NCI-H128 (cell line): Measurements from ENCODE around the gene BAG2.
A peak's percentile ranks its signal among the peaks of the same experiment; 100 is the strongest.

Source experiments
- DNase-seq: peaks from one replicate; lab custom pipeline; 2025; ENCODE audit not compliant: unreplicated experiment; lab: John Stamatoyannopoulos, UW

Gene BAG2

GRCh38 chr6:57172136-57173055 is at the start of gene BAG2:
Gene BAG2 (plus strand): TSS chr6:57172326. CDS start chr6:57172698, 372 bp downstream.
- DNase-seq = peak; percentile 61

- DNase-seq = no peak
These were observed 49.0 kb upstream of the BAG2 start for GRCh38 chr6:57123111-57123510.

GRCh38 chr6:57127763-57128162 is 44.4 kb upstream of the BAG2 start:
- DNase-seq = no peak

GRCh38 chr6:57130661-57131177 is 41.4 kb upstream of the BAG2 start:
- DNase-seq = no peak

GRCh38 chr6:57134954-57135353 is 37.2 kb upstream of the BAG2 start:
- no peak for DNase-seq

GRCh38 chr6:57135885-57136284 is 36.2 kb upstream of the BAG2 start:
- no peak for DNase-seq

DNA sequence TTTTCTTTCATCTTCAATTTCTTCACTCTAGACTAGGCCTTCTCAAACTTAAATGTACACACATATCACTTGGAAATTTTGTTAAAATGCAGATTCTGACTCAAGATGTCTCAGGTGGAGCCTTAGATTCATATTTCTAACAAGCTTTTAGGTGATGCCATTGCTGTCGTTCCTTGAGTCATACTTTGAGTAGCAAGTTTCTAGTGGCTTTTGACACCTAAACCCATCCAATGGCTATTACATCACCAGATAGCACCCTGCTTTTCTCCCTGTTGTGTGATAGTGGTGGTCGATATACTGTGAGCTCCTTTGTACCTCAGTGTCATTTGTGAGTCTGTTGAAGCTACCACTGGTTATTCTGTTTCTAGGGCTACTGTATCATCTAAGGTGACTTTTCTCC is 34.8 kb upstream of the BAG2 start:
- DNase-seq = no peak

- DNase-seq = no peak
These were observed 34.1 kb upstream of the BAG2 start for GRCh38 chr6:57138026-57138425.

- DNase-seq = no peak
These were observed 30.5 kb upstream of the BAG2 start for GRCh38 chr6:57141451-57142177.

DNA sequence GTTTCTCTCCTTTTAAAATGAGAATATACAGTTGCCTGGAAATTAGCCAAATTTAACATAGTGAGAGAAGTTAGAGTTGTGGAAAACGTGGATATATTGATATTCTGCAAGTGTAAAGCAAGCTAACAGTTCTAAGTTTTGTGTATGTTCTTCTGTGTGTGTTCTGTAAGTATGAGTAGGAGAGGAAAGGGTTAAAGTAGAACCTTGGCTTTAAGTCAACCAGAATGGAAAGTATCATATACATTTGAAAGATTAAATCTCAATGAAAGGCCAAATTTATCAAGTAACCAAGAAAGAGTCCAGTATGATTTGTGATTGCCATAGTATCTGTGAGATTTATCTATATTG is 30.0 kb upstream of the BAG2 start:
- no peak for DNase-seq

DNA sequence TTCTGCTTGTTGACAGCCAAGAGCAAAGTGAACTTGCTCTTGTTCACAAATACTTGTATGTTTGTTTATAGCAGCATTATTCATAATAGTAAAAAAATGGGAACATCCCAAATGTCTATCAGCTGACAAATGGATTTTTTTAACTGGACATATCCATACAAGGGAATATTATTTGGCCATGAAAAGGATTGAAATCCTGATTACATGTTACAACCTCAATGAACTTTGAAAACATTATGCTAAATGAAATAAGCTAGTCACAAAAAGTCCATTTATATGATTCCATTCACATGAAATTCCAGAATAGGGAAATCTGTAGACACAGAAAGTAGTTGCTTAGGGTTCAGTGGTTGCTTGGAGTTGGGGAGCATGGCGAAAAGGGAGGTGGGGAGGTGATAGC is 28.4 kb upstream of the BAG2 start:
- DNase-seq = no peak

DNA sequence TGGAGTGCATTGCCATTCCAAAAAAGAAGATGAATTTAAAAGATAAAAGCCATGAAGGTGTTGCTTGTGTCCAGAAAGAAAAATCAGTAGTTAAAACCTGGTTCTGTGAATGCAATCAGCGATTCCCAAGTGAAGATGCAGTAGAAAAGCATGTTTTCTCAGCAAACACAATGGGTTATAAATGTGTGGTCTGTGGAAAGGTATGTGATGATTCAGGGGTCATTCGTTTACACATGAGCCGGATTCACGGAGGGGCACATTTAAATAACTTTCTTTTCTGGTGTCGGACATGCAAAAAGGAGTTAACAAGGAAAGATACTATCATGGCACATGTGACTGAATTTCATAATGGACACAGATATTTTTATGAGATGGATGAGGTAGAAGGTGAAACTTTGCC is 24.7 kb upstream of the BAG2 start:
- DNase-seq = no peak

DNA sequence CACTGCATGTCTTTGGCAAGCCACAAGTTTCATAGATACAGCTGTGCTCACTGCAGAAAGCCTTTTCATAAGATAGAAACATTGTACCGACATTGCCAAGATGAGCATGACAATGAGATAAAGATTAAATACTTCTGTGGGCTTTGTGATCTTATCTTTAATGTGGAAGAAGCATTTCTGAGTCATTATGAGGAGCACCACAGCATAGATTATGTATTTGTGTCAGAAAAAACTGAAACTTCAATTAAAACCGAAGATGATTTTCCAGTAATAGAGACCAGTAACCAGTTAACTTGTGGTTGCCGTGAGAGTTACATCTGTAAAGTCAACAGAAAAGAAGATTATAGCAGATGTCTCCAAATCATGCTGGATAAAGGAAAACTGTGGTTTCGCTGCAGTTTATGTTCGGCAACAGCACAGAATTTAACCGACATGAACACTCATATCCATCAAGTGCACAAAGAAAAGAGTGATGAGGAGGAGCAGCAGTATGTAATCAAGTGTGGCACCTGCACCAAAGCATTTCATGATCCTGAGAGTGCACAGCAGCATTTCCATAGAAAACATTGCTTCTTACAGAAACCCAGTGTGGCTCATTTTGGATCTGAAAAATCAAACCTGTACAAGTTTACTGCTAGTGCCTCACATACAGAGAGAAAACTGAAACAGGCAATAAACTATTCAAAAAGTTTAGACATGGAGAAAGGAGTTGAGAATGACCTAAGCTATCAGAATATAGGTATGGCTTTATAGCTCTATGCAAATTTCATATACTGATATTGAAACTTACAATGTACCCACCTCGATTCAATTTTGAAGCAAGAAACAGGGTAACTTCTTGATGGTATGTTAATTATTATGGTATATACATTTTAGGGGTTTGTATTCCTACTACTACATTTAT is 23.9 kb upstream of the BAG2 start:
- no peak for DNase-seq

GRCh38 chr6:57158658-57159057 is 13.5 kb upstream of the BAG2 start:
- DNase-seq = no peak

- no peak for DNase-seq
These were observed 13.0 kb upstream of the BAG2 start for GRCh38 chr6:57159127-57159526.

- DNase-seq = no peak
These were observed 10.1 kb upstream of the BAG2 start for GRCh38 chr6:57162028-57162427.

GRCh38 chr6:57162516-57162915 is 9.6 kb upstream of the BAG2 start:
- DNase-seq = no peak

- no peak for DNase-seq
These were observed 8.2 kb upstream of the BAG2 start for GRCh38 chr6:57163956-57164355.

DNA sequence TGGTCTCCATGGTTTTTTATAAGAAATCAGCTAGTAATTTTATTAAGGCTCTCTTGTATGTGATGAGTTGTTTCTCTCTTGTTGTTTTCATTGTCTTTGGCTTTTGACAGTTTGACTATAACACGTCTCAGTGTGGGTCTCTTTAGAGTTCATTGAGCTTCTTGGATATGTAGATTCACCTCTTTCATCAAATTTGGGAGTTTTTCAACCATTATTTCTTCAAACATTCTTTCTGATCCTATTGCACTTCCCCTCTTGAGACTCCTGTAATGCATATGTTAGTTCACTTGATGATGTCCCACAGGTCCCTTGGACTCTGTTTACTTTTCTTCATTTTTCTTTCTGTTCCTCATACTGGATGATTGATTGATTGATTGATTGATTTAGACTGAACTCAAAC is 7.0 kb upstream of the BAG2 start:
- no peak for DNase-seq

GRCh38 chr6:57173056-57173885 is 1.1 kb downstream of the BAG2 start:
- DNase-seq = no peak
